HUES6 (cell line): ENCODE data around the gene DAB1.

Experiments used
- H3K27ac ChIP-seq: 2 replicates; pipeline ENCODE4 v1.7.0; 2013; ENCODE audit warnings: low read depth, mild to moderate bottlenecking, low read length, inconsistent platforms
- H3K27me3 ChIP-seq: 2 replicates; pipeline ENCODE4 v1.6.1; 2013; ENCODE audit warnings: low read length; ENCODE audit not compliant: control insufficient read depth, insufficient read depth
- H3K36me3 ChIP-seq: 2 replicates; pipeline ENCODE4 v1.6.1; 2013; ENCODE audit warnings: low read length; ENCODE audit not compliant: control insufficient read depth, insufficient read depth
- H3K4me1 ChIP-seq: 2 replicates; pipeline ENCODE4 v1.6.1; 2013; ENCODE audit warnings: low read length; ENCODE audit not compliant: control insufficient read depth, insufficient read depth
- H3K4me3 ChIP-seq: 2 replicates; pipeline ENCODE4 v1.5.1; 2013; ENCODE audit warnings: low read depth, low read length
- H3K9ac ChIP-seq: one replicate; pipeline ENCODE4 v1.6.1; 2013; ENCODE audit warnings: mild to moderate bottlenecking, low read length
- H3K9me3 ChIP-seq: 2 replicates; pipeline ENCODE4 v1.6.1; 2013; ENCODE audit warnings: low read depth, low read length; ENCODE audit not compliant: control insufficient read depth, insufficient read depth

The DAB1 gene

GRCh38 chr1:57340334-57341070 lies 83.4 kb downstream of the DAB1 start:
- Histone ChIP-seq H3K27ac (no peak overlapping the region), H3K4me3 (no peak overlapping the region), H3K4me1 (peaks cover 13% of the 10 kb centered on the region; the same call in 1 of the 2 replicates), H3K36me3 (no peaks in the 10 kb centered on the region), H3K9me3 (no peaks in the 10 kb centered on the region), H3K9ac (no peak overlapping the region), H3K27me3 (no peaks in the 10 kb centered on the region)

DNA sequence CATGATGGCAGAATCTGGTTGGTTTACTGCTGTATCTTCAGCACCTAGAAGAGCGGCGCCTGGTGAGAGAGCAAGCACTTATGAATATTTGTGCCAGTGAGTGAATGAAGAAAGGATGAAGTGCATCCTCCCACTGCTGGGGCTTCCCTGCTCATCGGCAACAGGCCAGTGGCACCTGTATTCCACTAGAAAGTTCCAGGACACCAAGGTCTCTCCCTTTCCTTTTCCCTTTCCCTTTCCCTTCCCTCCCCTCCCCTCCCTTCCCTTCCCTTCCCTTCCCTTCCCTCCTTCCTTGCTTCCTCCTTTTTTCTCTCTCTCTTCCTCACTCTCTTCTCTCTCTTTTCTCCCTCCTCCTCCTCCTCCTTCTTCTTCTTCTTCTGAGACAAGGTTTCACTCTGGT lies 86.2 kb downstream of the DAB1 start:
- Histone ChIP-seq H3K4me1 (peaks cover 13% of the 10 kb centered on the region; the same call in 1 of the 2 replicates), H3K9ac (no peak overlapping the region), H3K27me3 (no peaks in the 10 kb centered on the region), H3K27ac (no peak overlapping the region), H3K36me3 (no peaks in the 10 kb centered on the region), H3K9me3 (no peaks in the 10 kb centered on the region), H3K4me3 (no peak overlapping the region)

GRCh38 chr1:57336793-57337192 lies 87.1 kb downstream of the DAB1 start:
- H3K9me3 ChIP-seq, result 0 out of 2 replicates have a peak, but pooled peaks cover under 1% of the 10 kb centered on the region
- H3K9ac ChIP-seq, result no peak overlapping the region
- H3K36me3 ChIP-seq, result no peaks in the 10 kb centered on the region
- no peak overlapping the region for H3K27ac ChIP-seq
- H3K4me1 ChIP-seq, result peaks cover 13% of the 10 kb centered on the region; the same call in 1 of the 2 replicates
- no peak overlapping the region for H3K4me3 ChIP-seq
- no peaks in the 10 kb centered on the region for H3K27me3 ChIP-seq

DNA sequence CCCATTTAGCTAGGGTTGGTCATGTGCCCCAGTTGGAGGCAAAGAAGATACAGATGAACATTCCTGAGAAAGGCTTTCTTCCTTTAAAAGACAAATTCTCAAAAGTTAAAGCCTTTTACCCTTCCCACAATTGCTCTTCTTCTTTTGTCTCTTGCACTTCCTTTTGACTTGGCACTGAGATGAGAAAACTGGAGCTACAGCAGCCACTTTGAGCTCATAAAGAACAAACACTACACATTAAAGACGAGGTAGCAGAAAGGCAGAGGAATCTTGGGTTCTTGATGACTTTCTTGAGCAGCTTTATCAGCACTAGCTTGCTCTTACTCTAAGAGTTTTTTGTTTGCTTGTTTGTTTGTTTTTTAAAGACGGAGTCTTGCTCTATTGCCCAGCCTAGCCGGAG lies 92.2 kb downstream of the DAB1 start:
- Histone ChIP-seq H3K9ac (no peak overlapping the region), H3K4me1 (peaks cover 5% of the 10 kb centered on the region; the same call in 1 of the 2 replicates), H3K9me3 (0 out of 2 replicates have a peak, but pooled peaks cover 2% of the 10 kb centered on the region), H3K36me3 (no peaks in the 10 kb centered on the region), H3K27ac (no peak overlapping the region), H3K4me3 (no peak overlapping the region), H3K27me3 (no peaks in the 10 kb centered on the region)

DNA sequence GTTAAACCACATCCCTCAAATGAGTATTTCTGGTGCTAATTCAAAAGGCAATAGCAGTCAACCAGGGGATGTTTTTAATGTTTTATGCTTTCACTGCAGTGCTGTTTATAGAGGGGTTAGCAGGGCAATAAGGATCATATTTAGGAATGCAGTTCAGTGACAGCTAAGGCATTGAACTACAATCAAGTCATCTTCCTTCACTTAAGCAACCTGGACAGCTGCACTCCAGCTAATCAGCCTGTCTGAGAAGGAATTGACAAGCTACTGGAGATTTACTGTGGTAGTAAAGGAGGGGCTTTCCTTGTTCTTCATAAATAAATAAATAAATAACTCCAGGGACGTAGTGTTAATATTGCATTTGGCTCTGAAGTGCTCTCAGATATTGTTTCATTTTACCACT lies 93.9 kb downstream of the DAB1 start:
- Histone ChIP-seq H3K9me3 (0 out of 2 replicates have a peak, but pooled peaks cover 2% of the 10 kb centered on the region), H3K27ac (no peak overlapping the region), H3K4me1 (no peaks in the 10 kb centered on the region)

DNA sequence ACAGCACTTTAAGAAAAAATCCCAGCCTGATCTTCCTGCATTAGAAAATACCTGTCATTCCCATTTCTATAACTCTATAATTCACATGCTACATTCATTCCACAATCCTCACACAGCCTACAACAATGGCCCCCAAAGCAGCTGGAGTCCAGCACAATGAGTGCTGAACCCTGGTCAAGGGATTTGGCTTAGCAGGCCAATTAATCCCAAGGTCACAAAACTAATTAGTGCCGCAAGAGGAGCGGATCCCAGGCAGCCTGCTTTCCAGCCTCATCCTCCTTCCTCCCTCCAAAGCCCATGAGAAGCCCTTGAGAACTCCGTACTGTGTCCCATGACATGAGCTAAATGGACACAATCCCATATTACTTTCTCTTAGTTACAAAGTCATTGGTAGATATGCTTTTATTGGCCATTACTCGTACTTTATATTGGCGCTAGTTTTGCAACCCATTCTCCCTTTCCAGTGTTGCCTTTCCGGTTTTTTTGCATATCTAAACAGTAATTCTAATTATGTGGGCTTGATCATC lies 94.8 kb downstream of the DAB1 start:
- 0 out of 2 replicates have a peak, but pooled peaks cover 2% of the 10 kb centered on the region for H3K9me3 ChIP-seq
- H3K4me1 ChIP-seq, result peaks cover 6% of the 10 kb centered on the region
- no peak overlapping the region for H3K9ac ChIP-seq
- no peak overlapping the region for H3K27ac ChIP-seq
- no peaks in the 10 kb centered on the region for H3K36me3 ChIP-seq
- no peak overlapping the region for H3K4me3 ChIP-seq
- H3K27me3 ChIP-seq, result no peaks in the 10 kb centered on the region

More for the DNA sequence above, 93.9 kb downstream of the DAB1 start:
- Histone ChIP-seq H3K27me3 (no peaks in the 10 kb centered on the region), H3K4me3 (no peak overlapping the region), H3K36me3 (no peaks in the 10 kb centered on the region), H3K9ac (no peak overlapping the region)

- Histone ChIP-seq H3K36me3 (no peaks in the 10 kb centered on the region), H3K9ac (no peak overlapping the region), H3K4me1 (peaks cover 6% of the 10 kb centered on the region), H3K27me3 (no peaks in the 10 kb centered on the region), H3K27ac (no peak overlapping the region), H3K4me3 (no peak overlapping the region), H3K9me3 (0 out of 2 replicates have a peak, but pooled peaks cover 2% of the 10 kb centered on the region)
Measured at GRCh38 chr1:57327946-57328345, 95.9 kb downstream of the DAB1 start.

DNA sequence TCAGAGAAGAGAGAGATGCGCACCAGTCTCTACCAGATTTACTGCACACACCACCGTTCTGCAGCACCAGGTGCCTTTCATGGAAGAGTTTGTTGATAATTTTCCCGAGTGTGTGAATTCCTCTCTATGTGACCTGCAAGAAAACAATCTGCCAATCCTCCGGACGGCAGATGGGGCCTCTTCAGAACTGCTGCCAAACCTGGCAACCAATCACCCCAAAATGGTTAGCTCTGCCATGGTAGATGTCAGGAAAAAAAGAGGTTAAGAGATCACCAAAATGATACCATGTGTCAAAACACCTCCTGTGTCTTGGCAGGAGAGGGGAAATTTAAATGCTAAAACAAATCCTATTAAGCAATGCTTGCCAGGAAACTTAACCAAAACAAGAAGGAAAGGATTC lies 96.5 kb downstream of the DAB1 start:
- Histone ChIP-seq H3K4me1 (peaks cover 6% of the 10 kb centered on the region), H3K9ac (no peak overlapping the region), H3K27ac (no peak overlapping the region), H3K9me3 (0 out of 2 replicates have a peak, but pooled peaks cover 2% of the 10 kb centered on the region), H3K27me3 (no peaks in the 10 kb centered on the region), H3K36me3 (no peaks in the 10 kb centered on the region), H3K4me3 (no peak overlapping the region)

GRCh38 chr1:57325536-57325935 lies 98.3 kb downstream of the DAB1 start:
- Histone ChIP-seq H3K27me3 (no peaks in the 10 kb centered on the region), H3K4me3 (no peak overlapping the region), H3K9ac (no peak overlapping the region), H3K27ac (no peak overlapping the region), H3K4me1 (peaks cover 6% of the 10 kb centered on the region), H3K9me3 (no peaks in the 10 kb centered on the region), H3K36me3 (no peaks in the 10 kb centered on the region)

- Histone ChIP-seq H3K9me3 (no peaks in the 10 kb centered on the region), H3K4me1 (peaks cover 6% of the 10 kb centered on the region), H3K36me3 (no peaks in the 10 kb centered on the region), H3K27ac (no peak overlapping the region), H3K4me3 (no peak overlapping the region), H3K9ac (no peak overlapping the region), H3K27me3 (no peaks in the 10 kb centered on the region)
Measured at GRCh38 chr1:57325117-57325516, 98.7 kb downstream of the DAB1 start.

DNA sequence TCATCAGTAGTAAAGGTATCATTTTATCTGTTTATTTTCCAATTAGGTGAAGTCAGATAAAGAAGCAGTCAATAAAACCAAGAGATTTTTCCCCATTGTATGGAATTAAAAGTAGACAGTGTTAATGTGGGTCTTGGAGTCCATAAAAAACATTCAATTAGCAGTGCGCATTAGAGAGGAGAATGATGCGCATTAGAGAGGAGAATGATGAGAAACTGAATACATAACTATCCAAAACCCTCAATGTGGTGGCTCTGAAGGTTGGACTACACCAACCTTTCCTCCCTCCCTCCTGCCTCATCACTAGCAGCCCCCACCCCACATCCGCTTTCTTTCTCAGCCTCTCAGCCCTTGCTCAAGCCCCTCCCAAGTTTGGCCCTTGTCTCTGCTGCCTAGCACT lies 99.5 kb downstream of the DAB1 start:
- Histone ChIP-seq H3K27me3 (no peaks in the 10 kb centered on the region), H3K36me3 (no peaks in the 10 kb centered on the region), H3K4me3 (no peak overlapping the region)

More for the DNA sequence above, 99.5 kb downstream of the DAB1 start:
- H3K9me3 ChIP-seq, result no peaks in the 10 kb centered on the region
- H3K27ac ChIP-seq, result no peak overlapping the region
- H3K9ac ChIP-seq, result no peak overlapping the region
- peaks cover 8% of the 10 kb centered on the region for H3K4me1 ChIP-seq
